ENCODE measurements around the gene OSTC.

GRCh38 chr4:108690738-108691137, 40.3 kb downstream of the OSTC start:
- TF ChIP-seq POLR2A (IDR thresholded peaks at IDR 0.05) (no peak), CTCF (IDR thresholded peaks at IDR 0.05) (no peak)
